ENCODE data around the gene ADRM1.

ADRM1 gene

DNA sequence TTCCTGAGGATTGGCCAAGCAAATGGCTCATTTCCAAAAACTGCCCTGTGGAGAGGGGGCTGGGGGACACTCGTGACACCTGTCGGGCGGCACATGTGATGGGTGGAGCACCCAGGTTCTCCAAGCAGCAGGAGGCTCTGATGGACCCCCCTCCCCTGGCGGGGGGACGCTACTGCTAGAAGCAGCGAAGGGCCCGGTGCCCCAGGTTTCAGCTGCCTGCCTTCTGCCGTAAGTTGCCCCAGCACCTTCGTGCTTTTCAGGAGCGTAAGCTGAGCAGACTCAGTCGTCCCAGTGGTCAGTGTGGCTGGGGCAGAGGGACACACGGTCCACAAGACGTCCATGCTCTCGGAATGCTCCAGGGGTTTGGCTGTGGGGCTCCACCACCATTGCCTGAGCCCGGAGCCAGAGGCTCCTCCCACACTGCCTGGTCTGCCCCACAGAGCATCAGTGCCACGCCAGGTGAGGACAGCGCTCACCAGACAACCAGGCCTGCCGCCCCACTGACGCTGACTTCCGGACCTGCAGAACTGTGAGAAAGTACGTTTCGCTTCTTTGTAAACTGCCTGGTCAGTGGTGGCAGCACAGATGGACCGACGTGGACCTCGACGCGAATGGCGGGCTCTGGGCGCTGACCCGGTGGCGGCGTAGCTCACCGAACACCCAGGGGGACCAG lies 4.1 kb upstream of the ADRM1 start:
- no peak for DNase-seq

DNA sequence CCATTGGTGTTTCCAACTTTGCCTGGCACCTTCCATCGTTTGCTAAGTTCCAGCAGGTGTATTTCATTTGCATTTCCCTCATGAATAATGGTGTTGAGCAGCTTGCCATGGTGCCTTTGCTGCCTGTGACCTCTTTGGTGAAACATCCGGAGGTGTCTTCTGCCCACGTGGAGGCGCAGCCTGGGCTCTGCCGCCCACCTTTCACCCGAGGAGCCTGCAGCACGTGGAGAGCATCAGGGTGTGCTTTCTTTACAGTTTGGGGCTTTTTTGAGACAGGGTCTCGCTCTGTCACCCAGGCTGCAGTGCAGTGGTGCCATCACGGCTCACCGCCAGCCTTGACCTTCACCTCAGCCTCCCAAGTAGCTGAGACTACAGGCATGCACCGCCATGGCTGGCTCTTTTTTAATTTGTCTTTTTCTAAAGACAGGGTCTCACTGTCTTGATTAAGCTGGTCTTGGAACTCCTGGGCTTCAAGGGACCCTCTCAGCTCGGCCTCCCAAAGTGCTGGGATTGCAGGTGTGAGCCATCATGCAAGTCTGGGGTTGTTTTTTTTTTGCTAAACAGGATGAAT lies 3.0 kb upstream of the ADRM1 start:
- DNase-seq = no peak

- DNase-seq = no peak
Observed at GRCh38 chr20:62300319-62300718, 2.5 kb upstream of the ADRM1 start.

DNA sequence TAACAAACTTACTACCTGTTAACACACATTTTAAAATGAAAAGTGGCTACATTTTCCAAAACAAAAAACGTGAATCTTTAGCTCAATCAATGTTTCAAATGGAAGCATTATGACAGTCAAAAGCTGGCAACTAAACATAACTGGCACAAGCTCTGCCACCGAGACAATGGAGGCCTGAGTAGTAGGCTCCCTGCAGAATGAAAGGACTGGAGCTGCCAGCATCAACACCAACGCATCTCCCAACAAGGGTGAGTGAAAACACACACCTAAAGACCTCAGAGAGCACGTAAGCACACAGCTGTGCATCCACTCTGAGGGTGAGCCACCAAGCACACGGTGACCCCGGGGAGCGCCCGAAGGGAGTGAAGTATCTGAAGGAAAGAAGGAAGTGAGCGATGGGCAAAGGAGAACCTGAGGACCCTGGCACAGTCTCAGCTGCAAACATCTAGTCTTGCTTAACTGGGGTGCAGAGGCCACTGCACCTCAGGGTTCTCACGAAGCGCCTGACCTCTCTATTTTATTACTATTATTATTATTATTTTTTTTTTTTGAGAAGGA lies 1.6 kb upstream of the ADRM1 start:
- DNase-seq = no peak

- peak; percentile 85 to 95 (median 90) for DNase-seq
Observed at GRCh38 chr20:62301773-62302340, 940 bp upstream of the ADRM1 start.

GRCh38 chr20:62303062-62303339 lies 204 bp downstream of the ADRM1 start:
- no peak for DNase-seq

DNA sequence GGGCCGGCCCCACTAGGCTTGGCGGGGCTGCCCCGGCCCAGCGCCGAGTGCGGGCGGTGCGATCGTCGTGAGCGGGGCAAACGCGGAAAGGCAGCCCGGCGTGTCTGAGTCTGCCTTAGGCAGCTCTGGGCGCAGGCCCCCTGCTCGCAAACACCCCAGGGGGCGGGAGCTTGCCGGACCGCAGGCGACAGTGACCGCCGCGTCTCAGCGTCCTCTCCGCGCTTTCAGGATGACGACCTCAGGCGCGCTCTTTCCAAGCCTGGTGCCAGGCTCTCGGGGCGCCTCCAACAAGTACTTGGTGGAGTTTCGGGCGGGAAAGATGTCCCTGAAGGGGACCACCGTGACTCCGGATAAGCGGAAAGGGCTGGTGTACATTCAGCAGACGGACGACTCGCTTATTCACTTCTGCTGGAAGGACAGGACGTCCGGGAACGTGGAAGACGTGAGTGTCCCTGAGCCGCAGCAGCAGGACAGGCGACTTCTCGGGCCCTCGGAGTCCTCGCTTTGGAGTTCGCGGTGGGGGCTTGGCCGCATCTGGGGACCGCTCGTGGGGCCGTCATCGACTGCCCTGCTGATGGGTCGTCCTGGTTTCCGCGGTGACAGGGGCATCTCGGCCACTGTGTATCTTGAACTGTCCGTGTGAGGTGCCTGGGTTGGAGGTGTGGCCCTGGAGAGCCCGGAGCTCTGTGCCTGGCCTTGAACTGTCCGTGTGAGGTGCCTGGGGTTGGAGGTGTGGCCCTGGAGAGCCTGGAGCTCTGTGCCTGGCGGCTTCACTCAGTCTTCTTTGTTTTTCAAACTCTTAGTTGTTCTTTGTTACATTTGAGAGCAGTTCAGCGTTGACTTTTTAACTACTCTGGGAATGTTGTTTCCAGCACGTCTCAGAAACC lies 786 bp downstream of the ADRM1 start:
- DNase-seq = peak in 1 of 3 experiments; percentile 46

GRCh38 chr20:62304331-62305148 lies 1.7 kb downstream of the ADRM1 start:
- no peak for DNase-seq

- DNase-seq = no peak
Observed at GRCh38 chr20:62305149-62305764, 2.5 kb downstream of the ADRM1 start.

GRCh38 chr20:62305765-62306413 lies 3.1 kb downstream of the ADRM1 start:
- no peak for DNase-seq

- DNase-seq = no peak
Observed at GRCh38 chr20:62306414-62307187, 3.8 kb downstream of the ADRM1 start.

DNA sequence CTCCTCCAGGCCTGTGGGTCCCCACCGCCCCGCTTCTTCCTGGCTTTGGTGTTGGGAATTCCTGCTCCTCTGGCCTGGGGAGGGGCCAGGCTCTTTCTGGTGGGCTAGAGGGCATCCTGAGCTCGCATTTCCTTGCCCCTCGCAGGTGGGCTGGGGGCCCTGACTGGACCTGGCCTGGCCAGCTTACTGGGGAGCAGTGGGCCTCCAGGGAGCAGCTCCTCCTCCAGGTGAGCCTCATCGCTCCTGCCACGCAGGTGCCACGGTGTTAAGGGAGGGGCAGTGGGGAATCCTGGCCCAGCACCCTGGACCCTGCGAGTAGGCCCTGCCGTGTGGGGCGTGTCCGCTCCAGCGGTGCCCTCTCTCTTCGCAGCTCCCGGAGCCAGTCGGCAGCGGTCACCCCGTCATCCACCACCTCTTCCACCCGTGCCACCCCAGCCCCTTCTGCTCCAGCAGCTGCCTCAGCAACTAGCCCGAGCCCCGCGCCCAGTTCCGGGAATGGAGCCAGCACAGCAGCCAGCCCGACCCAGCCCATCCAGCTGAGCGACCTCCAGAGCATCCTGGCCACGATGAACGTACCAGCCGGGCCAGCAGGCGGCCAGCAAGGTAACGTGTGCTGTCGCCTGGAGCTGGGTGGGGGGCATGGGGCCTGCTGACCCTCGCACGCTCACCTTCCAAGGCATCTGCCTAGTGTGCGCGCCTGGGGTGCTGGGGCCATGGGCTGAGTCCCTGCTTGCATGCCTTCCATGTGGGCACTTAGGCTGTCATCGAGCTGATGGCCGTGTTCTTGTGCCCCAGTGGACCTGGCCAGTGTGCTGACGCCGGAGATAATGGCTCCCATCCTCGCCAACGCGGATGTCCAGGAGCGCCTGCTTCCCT lies 4.7 kb downstream of the ADRM1 start:
- no peak for DNase-seq

- no peak for DNase-seq
Observed at GRCh38 chr20:62308102-62308822, 5.5 kb downstream of the ADRM1 start.

- DNase-seq = no peak
Observed at GRCh38 chr20:62309198-62309944, 6.6 kb downstream of the ADRM1 start.

GRCh38 chr20:62309947-62310756 lies 7.4 kb downstream of the ADRM1 start:
- no peak for DNase-seq

DNA sequence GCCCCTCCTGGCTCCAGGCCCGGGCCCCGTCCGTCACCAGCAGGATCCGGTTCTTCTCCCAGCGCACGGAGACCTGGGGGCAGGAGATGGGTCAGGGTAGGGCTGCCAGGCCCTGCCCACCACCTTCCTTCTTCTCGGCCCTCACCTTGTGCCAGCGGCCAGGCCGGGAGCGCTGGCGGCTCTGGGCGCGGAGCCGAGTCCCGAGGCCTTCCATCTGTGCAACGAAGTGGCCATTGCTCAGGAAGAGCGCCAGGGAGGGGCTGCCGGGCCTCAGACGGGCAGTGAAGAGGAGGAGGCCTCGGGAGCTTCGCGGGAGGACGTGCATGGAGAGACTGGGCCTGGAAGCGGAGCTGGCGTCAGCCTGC lies 7.9 kb downstream of the ADRM1 start:
- DNase-seq = no peak

GRCh38 chr20:62311150-62311549 lies 8.4 kb downstream of the ADRM1 start:
- no peak for DNase-seq

Data from NCI-H1417 (cell line).